H4 (cell line): ENCODE results near the gene SNCB. TPM values are rescaled to one million over a fixed set of nuclear protein-coding genes. Genes with fewer than 3 reads are reported as not detected.

Experiments used
- DNase-seq: peaks from one replicate; pipeline ENCODE4 v3.0.0-alpha.2; 2015; ENCODE audit warnings: low spot score
- total RNA-seq: library from RNA; depleted of rRNA; stranded (reverse); fragments of >200 nt; shearing (Covaris generic); gene quantifications from 2 replicates; pipeline ENCODE4 v1.2.3, GENCODE V29; 2014

Gene SNCB
- total RNA-seq, 1 experiment from 2014 or later: 0.48 TPM

GRCh38 chr5:176644294-176644693, 14.0 kb upstream of the SNCB start:
- DNase-seq: no peak

- no peak for DNase-seq
These were observed 13.3 kb upstream of the SNCB start for GRCh38 chr5:176643491-176644219.

- no peak for DNase-seq
These were observed 12.5 kb upstream of the SNCB start for GRCh38 chr5:176642675-176643490.

- DNase-seq: no peak
These were observed 10.3 kb upstream of the SNCB start for GRCh38 chr5:176640616-176641015.

- DNase-seq: peak; percentile 55
These were observed 9.6 kb upstream of the SNCB start for GRCh38 chr5:176639981-176640380.

- no peak for DNase-seq
These were observed 8.9 kb upstream of the SNCB start for GRCh38 chr5:176639208-176639607.

- DNase-seq: no peak
These were observed 8.1 kb upstream of the SNCB start for GRCh38 chr5:176638437-176638836.

GRCh38 chr5:176637556-176637955, 7.2 kb upstream of the SNCB start:
- no peak for DNase-seq

- no peak for DNase-seq
These were observed 6.1 kb upstream of the SNCB start for GRCh38 chr5:176636426-176636825.

- no peak for DNase-seq
These were observed 3.3 kb upstream of the SNCB start for GRCh38 chr5:176633598-176633997.

- DNase-seq: no peak
These were observed 2.4 kb upstream of the SNCB start for GRCh38 chr5:176632745-176633144.

- DNase-seq: no peak
These were observed 1.3 kb upstream of the SNCB start for GRCh38 chr5:176631383-176632200.

GRCh38 chr5:176630681-176631222, 418 bp upstream of the SNCB start:
- DNase-seq: no peak

GRCh38 chr5:176629317-176629852, 949 bp downstream of the SNCB start:
- no peak for DNase-seq

GRCh38 chr5:176628406-176629228, 1.7 kb downstream of the SNCB start:
- no peak for DNase-seq

- DNase-seq: no peak
These were observed 2.8 kb downstream of the SNCB start for GRCh38 chr5:176627582-176627981.

- no peak for DNase-seq
These were observed 3.5 kb downstream of the SNCB start for GRCh38 chr5:176626876-176627236.

- no peak for DNase-seq
These were observed 4.1 kb downstream of the SNCB start for GRCh38 chr5:176625966-176626875.

GRCh38 chr5:176625512-176625911, 4.8 kb downstream of the SNCB start:
- DNase-seq: no peak

GRCh38 chr5:176624938-176625337, 5.4 kb downstream of the SNCB start:
- DNase-seq: no peak
